NCI-H226 (cell line): Measurements from ENCODE around the gene USP49.

Source experiments
- DNase-seq: peaks from one replicate; pipeline ENCODE4 v3.0.0-alpha.2; 2015

USP49 gene

DNA sequence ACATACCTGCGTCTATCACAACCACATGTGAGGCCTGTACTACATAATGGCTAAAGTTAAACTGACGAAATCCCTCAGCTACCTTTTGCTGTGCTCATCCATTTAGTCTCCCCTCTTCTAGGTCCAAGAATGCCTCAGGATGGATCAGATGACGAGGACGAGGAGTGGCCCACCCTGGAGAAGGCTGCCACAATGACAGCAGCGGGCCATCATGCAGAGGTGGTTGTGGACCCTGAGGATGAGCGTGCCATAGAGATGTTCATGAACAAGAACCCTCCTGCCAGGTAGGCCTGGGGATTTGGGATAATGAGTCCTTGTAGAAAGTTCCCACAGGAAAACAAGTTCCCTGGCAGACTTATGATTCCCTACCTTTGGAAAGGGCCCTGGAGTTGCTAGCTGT lies 32.1 kb upstream of the USP49 start:
- DNase-seq, result no peak

DNA sequence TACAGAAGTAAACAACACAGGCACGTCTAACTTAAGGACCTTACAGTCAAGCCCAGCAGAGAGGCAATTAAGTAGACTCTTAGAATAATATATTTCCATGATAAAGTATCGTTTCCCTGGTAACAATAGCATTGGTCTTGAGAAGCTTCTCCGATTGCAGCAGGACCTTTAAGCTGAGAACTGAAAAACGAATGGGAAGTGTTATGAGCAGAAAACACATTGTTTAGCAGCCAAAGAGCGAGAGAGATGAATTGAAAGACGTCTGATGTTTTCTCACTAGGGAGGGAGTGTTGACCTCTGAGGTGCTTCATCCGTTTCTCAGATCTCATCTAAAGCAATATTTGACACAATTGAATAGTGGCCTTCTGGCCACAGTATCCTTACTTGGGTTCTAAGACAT lies 27.0 kb upstream of the USP49 start:
- no peak for DNase-seq

DNA sequence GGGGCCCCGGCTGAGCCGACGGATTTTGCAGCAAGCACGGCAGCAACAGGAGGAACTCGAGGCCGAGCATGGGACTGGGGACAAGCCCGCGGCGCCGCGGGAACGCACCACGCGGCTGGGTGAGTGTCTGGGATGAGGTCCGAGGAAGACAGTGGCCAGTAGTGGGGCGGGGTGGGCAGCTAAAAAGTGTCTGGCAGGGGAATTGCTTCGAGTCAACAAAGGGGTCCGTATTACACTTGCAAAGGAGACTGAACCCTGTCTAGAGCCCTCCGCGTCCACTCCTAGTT lies 26.5 kb upstream of the USP49 start:
- no peak for DNase-seq

DNA sequence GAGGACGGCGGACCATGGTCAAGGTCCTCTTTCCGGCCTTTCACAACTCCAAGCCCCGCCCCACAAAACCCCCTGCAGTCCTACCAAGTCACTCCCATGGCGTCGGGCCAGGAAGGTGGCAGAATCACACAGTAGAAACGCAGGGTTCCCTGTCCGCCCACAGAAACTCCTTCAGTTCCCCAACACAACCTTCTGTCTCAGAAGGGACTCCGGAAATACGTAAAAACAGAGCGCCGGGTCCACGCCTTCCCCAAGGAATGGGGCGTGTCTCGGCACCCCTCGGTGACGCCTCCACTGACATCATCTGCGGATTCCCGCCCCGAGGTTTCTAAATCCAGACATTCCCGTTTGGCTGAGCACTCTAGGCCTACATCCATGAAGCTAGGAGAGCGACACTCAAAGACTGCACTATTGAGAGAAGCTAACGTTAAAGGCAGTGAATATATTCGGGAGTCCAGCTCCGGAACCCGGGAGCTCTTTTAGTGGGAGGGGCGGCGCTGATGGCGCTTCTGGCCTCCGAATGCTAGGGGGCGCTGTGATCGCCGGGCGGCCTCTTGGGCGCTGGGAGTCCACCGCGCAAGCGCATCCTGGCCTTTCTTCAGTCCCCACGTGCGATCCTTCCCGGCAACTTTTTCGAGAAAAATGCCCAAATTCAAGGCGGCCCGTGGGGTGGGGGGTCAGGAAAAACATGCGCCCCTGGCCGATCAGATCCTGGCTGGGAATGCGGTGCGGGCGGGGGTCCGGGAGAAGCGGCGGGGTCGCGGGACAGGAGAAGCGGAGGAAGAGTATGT lies 25.9 kb upstream of the USP49 start, which contains the start of the genes BYSL and MED20:
BYSL (plus strand) TSS at position 579 of the 791 bp plus-strand sequence; CDS start at position 643, 64 bp downstream.
MED20 (minus strand) TSS at position 219 of the 791 bp plus-strand sequence; CDS start at position 98, 121 bp downstream.
- DNase-seq, result peak; percentile 90

DNA sequence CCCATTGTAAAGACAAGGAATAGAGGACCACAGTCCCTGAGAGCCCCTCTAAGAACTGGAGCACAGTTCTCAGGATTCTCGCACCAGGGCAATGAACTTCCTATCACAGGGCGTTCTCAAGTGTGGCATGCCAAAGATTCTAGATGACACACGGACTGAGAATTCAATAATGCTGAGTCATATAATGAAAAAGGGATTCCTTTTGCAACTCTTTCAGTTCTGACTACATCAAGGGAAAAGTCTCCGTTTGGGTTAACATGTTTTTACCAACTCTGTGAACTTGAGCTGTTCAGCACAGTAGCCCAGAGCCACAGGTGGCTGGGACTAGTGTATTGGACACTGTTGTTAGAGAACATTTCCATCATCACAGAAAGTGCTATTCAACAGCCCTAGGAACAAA lies 22.4 kb upstream of the USP49 start:
- DNase-seq, result peak; percentile 92

DNA sequence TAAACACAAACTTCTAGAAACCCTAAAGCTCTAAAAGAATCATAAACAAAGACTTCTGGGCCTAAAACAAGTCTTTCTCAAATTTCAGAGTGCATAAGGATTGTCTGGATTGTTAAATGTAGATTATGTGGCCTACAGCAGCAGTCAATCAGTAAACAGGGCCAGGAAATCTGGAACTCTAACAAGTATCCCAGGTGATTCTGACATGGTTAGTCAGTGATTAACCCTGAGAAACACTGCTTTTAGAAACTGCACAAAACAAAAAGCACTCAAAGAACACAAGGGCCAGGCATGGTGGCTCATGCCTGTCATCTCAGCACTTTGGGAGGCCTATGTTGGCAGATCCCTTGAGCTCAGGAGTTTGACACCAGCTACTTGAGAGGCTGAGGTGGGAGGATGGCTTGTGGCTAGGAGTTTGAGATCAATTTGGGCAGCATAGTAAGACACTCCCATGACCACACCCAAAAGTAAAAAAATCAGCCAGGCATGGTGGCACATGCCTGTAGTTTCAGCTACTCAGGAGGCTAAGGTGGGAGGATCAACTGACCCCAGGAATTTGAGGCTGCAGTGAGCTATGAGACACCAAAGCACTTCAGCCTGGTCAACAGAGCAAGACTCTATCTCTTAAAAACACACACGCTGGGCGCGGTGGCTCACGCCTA lies 19.8 kb upstream of the USP49 start:
- no peak for DNase-seq

DNA sequence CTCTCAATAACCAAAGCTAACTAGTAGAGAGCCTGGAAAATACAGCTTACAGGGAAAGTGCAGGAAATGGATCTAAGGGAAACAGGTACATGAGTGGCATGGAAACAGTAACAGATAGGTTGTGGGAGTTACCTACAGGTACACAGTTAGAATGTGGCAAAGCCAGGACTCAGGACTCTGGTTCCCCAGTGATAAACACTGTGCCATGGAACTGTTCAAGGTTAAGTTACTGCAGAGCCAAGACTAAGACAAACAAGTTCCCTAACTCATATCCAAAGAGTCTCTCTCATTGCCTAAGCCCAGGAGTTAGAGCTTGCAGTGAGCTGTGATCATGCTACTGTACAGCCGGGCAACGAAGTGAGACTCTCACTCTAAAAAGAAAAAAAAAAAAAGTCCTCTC lies 19.2 kb upstream of the USP49 start:
- DNase-seq, result no peak

DNA sequence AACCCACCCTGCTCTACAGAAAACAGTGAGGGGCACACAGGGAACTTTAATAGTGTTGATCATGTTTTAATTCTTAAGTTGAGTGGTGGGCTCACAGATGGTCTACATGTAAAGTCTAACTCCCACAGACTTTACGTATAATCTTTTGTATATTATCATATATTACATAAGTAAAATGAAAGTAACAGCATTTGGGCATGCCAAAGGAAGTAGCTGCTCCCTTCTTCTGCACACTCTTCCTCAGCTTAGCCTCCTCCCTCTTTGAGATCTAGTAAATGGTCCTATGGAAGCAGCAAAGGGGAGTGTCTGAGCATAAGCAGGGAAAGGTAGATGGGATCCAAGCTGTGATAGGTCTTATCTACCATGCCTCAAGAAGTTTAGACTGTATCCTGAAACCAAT lies 14.6 kb upstream of the USP49 start:
- no peak for DNase-seq

DNA sequence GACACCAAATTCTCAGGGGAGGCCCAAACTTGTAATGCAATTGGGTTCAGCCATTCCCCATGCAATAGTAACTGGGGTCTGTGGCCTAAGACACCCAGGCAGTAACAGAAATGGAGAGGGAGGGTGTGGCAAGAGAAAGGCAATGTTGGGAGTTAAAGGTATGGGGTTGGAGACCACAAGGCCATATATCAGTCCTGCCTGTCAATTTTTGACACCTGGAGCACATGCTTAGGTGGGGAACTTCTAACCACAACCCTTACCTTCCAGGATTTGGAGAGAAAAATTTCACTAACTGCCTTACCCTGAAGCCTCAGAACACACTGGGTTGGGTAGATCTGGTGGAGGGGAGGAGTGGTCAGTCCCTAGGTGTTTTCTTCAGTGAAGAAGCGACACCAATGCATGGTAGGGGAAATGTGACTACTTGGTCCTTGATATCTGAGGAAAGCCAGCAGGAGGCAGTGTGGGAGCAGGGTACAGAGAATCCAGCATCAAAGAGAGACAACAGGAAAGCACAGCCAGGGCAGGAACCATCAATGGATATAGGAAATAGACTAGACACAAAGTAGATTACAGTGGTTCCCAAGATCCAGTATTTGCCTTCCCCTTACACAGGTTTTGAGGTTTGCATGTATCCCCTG lies 6.8 kb upstream of the USP49 start:
- DNase-seq, result peak; percentile 2

DNA sequence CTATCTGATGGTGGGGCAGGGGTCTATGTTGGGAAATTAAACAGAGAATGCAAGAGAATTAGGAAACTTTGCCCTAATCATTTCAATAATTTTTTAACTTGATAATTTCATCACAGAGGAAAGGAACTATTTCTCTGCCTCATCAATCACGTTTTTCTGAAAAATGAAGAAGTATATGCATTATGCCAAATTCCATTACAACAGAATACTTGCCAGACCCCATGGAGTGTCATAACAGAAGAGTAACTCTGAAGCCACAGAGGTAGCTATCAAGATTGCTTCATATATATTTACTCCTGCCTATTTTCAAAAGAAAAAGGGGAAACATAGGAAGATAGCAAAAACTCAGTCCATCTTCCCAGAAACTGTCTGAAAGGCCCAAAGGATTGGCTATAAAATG lies 5.7 kb upstream of the USP49 start:
- DNase-seq, result no peak

DNA sequence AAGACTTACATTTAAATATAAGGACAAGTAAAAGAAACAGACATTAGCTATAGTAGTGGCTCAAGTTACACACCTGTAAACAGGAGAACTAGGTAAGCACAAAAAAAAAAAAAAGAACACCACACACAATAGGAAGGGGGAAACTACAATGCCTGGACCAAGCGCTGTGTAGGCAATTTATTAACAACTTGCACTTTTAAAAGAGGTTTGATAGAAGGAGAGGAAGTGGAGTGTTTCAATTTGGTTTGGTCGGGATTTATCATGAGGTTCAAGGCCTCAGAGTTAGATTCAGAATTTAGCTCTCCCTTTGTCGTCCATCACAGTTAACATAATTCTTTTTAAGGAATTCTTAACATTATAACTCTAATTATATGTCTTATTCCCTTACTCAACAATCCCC lies 1.1 kb upstream of the USP49 start:
- DNase-seq, result no peak

DNA sequence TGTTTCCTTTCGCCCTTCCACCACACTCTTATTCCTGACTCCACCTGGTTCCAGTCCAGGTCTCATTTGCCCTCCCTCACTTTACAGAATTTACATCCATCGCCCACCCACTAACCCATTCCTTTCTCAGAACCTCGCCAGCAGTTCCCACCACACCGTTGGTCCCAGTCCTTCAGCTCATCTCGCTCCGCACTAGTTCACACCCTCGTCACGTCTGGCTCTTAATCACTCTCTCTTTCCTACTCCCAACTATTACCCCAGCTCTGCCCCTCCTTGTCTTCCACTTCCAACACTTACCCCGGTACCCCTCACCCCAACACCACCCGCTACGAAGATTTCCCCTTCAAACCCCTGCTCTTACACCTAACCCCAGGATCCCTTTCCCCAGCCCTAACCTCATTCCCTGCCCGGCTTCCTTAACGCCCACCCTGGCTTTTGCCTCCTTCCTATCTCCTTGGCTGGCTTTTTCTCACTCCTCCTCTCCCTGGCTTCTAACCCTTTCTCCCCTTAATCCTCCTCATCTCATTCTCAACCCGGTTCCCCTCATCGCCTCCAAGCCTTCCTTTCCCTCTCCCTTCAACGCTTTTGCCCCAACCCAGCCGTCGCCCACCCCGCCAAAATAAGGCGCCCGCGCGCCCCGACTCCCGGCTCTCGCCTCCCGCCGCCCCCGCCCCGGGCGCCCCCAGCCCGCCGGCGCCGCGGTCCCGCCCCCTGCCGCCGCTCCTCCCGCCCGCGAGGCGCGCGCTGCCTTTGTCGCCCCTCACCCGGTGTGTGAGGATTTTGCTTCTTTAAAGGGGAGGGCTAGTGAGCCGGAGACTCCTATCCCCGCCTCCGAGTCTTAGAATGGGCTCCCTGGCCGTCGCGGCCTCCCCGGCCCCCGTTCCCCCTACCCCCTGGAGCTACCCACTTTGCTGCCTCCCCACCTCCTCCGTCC lies 542 bp downstream of the USP49 start:
- DNase-seq, result no peak

DNA sequence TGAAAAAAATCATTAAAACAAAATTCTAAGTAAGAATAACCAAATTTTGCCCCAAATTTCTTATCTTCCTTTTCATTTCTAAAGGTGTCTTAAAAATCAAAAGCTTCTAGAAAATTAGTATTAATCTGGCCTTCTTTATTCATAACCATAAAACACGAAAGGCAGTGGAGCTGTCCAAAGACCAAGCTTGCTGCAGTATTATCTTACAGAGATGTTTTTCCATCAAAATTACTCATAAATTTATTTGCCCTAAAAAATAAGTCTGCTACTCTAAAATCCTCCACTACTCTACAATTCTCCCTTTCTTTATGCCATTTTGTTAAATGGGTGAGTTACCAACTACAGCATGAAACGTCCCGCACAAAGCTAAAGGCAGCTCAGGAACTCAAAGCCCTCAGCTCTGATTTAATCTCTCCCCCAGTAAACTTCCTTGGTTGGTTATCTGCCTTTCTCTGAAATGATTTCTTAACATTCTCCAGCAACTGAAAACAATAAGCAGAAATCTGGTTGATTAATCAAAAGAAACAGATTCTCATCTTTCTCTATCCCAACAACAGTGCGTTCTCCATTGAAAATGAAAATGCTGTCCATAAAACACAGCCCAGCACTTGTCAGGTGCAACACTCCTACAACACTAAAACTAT lies 2.1 kb downstream of the USP49 start:
- no peak for DNase-seq

DNA sequence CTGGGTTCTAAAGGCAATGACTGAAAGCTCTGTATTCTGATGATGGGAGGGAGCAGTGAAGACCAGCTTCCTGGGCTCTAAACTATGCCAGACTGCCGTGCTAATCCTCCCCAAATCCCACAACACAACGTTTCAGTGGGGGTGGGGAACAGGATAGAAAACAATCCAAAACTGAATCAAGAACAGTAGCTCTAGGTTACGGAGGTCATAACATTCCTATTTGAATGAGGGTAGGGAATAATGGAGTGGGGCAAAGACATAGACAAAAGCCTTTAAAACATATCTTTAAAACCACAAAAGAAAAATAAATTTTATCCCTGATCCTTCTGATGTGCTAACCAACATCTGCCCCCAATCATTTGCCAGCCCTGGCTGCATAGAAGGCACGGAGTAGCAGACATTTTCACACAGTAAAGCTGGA lies 7.8 kb downstream of the USP49 start:
- no peak for DNase-seq

DNA sequence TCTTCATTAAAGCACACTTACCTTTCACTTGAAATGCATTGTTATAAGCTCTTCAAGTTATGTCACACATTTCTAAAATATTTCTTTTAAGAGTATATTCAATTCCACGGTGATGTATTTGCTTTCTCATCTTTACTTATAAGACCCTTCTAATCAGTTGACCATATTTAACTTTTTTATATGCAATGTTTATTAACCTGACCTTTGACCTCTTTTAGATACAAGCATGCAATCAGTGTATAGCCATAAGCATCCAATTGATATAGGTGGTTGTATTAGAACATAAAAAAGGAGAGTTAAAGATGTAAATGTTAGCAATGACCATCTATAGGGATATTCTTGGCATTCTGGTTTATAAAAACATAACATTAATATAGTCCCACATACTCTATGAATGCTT lies 9.2 kb downstream of the USP49 start:
- DNase-seq, result no peak

DNA sequence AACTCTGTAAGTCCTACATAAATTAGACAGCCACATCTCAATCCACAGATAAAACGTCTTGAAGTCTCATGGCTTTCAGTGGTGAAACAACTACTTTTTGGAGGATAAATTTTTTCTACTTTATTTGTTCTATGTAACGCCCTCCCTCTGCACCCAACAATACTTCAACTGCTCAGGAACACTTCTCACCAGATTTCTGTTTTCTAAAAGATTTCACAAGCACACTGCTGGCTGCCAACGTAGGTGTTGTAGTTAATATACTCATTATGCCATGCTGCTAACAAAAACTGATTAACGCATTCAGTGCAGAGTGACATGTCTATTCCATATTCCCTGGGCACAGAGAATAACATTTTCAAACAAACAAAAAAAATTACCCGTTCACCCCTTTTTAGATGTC lies 10.2 kb downstream of the USP49 start:
- DNase-seq, result no peak

DNA sequence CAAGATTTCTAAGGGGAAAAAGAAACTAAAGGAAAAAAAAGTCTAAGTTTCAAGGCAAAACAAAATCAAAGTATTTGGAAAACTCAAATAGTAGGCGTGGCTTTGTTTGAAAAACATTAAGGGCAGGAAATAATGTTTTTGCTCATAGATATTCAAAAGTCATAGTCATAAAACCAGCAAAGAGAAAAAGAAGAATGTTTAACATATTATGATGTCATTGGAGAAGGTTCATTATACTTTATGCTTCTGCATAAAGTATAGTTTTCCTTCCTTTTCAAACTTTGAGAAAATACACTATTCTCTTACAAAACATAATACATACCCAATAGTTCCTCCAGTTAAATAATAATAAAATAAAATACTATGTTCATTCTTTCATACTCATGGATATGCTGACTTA lies 13.7 kb downstream of the USP49 start:
- no peak for DNase-seq

DNA sequence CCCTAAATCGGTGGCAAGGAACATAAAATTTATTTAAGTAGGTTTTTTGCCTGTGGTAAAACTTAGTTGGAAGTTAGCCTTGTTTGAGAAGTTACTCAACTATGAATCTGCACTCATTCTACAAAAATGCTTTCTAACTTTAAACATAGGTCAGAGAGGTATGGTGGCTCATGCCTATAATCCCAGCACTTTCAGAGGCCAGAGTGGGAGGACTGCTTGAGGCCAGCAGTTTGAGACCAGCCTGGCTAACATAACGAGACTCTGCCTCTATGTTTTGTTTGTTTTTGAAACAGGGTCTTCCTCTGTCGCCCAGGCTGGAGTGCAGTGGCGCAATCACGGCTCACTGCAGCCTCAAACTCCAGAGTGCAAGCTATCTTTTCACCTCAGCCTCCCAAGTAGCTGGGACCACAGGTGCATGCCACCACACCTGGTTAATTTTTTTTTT lies 16.2 kb downstream of the USP49 start:
- peak; percentile 48 for DNase-seq

DNA sequence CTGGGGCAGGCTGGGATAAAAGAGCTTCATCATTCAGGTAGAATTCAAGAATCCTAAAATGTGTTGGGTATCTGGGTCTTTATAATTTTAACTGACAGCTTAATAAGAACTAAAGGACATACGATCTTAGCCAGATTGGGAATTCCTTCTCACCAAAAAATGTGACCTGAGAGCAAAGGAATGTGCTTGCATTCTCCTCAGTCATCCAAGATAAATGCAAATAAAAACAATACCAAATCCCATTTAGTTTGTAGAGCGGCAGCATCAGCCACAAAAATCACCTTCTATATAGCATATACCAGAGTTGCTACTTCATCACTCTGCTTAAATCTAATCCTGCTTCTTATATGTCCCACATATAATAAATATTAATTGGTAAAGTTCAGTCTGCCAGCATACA lies 16.9 kb downstream of the USP49 start:
- DNase-seq, result peak; percentile 45

DNA sequence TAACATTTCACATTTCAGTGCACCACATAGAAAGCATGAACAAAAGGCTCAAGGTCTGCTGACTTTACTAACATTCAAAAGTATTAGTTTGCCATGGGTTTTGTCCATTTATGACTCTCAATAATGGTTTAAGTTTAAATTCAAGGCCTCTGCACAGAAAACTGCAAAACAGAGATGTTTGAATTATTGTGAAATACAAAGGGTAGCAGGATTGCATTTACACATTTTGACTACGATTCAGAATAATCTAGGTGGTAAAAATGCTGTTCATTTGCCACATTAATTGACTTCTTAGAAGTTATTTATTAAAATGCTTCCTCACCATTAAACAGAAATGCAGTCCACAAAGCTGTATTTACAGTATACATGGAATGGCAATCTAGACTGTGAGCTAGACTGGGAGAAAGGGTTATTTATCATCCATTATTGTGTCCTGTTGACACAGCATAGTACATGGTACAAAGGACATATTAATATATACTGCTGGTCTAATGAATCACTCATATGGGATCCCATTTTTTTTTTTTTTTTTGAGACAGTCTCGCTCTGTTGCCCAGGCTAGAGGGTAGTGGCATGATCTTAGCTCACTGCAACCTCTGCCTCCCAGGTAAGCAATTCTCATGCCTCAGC lies 18.0 kb downstream of the USP49 start:
- no peak for DNase-seq

DNA sequence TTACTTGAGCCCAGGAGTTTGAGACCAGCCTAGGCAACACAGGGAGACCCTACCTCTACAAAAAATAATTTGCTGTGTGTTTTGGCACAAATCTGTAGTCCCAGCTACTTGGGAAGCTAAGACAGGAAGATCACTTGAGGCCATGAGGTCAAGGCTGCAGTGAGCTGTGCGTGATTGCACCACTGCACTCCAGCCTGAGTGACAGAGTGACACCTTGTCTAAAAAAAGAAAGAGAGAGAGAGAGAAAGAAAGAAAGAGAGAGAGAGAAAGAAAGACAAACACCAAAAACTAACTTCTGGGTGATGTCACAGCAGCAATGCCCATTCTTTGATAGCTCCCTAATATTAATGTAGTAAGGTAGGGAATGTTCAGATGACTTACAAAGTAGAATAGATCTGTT lies 20.4 kb downstream of the USP49 start:
- no peak for DNase-seq

DNA sequence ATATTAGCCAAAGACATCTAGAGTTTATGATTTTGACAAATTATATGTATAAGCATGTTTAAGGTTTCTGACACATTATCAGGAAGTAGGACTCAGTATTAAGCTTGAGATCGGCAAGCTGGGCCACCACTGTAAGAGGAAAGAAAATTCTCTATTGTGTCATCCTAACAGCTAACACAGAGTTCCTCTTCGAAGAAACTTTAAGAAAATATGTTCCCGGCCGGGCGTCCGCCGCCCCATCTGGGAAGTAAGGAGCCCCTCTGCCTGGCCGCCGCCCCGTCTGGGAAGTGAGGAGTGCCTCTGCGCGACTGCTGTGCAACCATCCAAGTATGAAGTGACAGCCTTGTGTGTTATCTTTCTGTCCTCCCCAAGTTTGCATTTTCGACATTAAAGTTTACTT lies 23.0 kb downstream of the USP49 start:
- no peak for DNase-seq
